MG63 (cell line): ENCODE data around the gene CHSY1. TPM values are rescaled to one million over a fixed set of nuclear protein-coding genes. Genes with fewer than 3 reads are reported as not detected.
A peak's percentile ranks its signal among the peaks of the same experiment; 100 is the strongest.

Experiments
- DNase-seq: peaks from one replicate; pipeline ENCODE4 v3.0.0-alpha.2; 2020
- H3K27me3 ChIP-seq: fragments of 250-450 bp; sonication (Bioruptor Pico); 2 replicates; pipeline ENCODE4 v1.5.1; 2020; ENCODE audit warnings: mild to moderate bottlenecking, moderate library complexity
- H3K36me3 ChIP-seq: fragments of 250-450 bp; sonication (Bioruptor Pico); 2 replicates; pipeline ENCODE4 v1.5.1; 2020; ENCODE audit warnings: mild to moderate bottlenecking, moderate library complexity
- H3K4me3 ChIP-seq: fragments of 250-450 bp; sonication (Bioruptor Pico); 2 replicates; pipeline ENCODE4 v1.5.1; 2020; ENCODE audit warnings: mild to moderate bottlenecking, moderate library complexity
- H3K9me3 ChIP-seq: fragments of 250-450 bp; sonication (Bioruptor Pico); 2 replicates; pipeline ENCODE4 v1.5.1; 2020; ENCODE audit warnings: mild to moderate bottlenecking, moderate library complexity
- total RNA-seq: library from RNA; depleted of rRNA; stranded (reverse); fragments of >200 nt; shearing (Covaris generic); gene quantifications from 2 replicates; pipeline ENCODE4 v1.2.3, GENCODE V29; 2014; ENCODE audit warnings: low replicate concordance

Gene CHSY1
- total RNA-seq, 1 experiment from 2014 or later, result 11.0 TPM

DNA sequence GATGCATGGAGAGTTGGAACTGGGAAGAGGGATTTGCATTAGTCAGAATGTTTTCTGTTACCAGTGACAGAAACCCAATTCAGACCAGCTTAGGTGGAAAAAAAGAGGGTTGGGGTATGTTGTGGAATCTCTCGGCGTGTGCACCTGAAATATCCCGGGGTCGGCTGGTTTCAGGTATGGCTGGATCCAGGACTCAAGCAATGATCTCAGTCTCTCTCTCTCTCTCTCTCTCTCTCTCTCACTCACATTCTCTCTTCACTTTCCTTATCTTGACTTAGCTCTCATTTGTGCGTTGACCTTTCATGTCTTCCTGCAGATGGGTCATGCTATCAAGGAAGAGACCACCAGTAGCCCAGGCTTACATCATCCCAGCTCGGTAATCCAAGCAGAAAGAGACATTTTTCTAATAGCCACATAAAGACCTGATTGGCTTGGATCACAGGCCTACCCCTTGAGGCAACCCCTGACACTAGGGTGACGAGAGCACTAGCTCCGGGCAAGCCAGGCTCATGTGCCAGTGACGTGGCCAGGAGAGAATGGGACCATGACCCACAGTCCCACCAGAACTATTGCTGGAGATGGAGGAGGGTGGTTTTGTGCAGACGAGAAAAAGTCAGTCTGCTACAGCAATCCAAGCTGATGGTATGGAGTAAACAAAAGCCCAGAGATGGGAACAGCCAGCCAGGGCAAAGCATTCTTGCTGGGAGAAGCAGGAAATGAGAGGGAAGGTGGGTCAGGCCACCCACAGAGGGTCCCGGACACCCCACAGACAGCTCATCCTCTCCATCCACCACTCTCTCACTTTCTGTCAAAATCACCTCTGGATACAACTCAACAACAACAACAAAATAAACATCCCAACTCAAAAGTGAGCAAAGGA is 91.7 kb downstream of the CHSY1 start:
- no peak overlapping the region for H3K4me3 ChIP-seq
- H3K36me3 ChIP-seq, result no peaks in the 10 kb centered on the region
- peaks cover 10% of the 10 kb centered on the region for H3K9me3 ChIP-seq
- no peaks in the 10 kb centered on the region for H3K27me3 ChIP-seq
- no peak for DNase-seq

DNA sequence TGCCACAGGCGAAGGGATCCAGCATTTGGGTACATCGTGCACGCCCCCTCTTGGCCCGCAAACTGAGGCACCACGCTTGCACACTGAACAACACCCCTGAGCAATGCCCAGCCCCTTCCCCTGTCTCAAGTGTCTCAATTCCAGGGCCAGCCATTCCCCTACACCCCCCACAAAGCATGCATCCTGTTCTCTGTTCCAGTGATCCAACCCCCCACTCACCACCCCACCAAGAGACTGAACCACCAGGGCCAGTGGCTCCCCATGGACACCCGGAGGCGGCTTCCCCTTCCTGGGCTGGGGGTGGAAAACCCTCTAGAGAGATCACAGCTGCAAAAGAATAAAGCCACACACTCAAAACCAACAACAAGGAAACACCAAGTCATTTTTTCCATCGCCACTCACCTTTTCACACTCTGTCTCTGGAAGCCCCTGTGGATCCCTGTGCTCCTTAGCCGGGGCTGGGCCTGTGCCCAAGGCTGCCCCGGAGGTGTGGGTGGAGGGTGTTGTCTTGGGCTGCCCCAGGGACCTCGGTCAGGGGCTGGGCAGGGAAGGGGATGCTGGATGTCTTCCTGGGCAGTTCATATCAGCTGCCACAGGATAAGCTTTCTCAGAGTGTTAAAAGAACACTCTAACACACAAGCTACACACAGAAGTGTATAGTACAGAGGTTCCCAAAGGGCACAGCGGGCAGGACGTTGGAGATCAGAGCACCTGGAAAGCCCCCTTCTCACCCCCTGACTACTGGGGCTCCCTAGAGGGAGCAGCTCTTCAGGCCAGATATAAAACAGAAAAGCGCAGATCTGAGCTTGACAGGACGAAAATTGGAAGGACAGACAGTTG is 92.5 kb downstream of the CHSY1 start:
- Histone ChIP-seq H3K4me3 (no peak overlapping the region), H3K36me3 (no peaks in the 10 kb centered on the region), H3K27me3 (no peaks in the 10 kb centered on the region), H3K9me3 (peaks cover 3% of the 10 kb centered on the region)
- no peak for DNase-seq

DNA sequence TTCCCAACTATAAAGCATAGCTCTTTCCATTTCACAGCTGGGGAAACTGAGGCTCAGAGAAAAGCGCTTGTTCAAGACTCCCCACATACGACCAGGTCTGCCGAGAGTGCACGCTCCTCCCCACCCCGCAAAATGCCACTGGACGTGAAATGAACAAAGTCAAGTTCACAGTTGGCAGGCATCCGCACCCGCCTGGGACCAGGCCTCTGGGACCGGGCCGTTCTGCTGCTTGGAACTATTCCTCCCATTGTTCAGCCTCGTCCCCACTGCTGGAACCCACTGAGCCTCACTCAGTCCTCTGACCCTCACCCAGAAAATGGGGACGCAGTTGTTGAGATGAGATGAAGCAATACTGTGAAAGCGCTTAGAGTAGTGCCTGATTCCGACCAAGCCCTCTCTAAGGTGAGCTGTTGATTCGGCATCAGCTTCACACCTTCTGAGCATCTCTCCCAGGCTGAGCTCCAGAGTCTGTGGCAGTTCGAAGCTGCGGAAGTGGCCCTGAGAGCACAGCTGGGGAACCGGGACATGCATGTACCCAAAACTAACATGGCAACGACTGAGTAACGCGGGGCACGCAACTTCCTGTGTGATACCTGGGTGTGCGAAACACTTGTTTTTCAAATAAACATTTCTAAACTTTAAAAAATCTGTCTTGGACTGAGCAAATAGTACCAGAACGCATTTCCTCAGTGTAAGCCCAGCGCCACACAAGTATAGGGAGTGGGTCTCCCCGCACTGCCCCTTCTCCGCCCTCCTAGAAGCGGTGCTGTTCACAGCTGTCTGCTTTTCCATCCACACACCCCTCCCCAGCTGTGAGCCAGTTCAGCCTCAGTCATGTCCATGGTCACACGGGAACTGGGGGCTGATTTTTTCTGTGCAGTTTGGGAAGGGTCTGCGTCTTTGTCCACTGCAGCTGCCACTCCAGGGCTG is 93.4 kb downstream of the CHSY1 start:
- Histone ChIP-seq H3K27me3 (no peaks in the 10 kb centered on the region), H3K9me3 (no peaks in the 10 kb centered on the region), H3K4me3 (no peak overlapping the region), H3K36me3 (no peaks in the 10 kb centered on the region)
- DNase-seq, result no peak

DNA sequence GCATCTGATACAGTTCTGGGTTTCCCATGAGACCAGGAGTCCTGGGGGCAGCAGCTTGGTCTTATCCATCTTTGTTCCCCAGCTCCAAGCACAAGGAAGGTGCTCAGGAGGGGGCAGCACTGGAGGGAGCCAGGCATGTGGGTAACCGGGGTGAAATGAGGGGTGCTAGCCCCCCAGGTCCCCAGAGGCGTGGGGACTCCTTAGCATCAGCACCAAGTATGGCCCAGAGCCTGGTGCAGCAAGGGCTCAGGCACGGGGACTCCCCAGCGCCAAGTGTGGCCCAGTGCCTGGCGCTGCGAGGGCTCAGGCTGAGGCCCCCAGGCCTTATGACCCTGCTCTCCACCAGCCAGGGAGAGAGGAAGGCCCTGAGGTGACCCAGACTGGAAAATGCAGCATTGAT is 94.1 kb downstream of the CHSY1 start:
- Histone ChIP-seq H3K27me3 (no peaks in the 10 kb centered on the region), H3K9me3 (no peaks in the 10 kb centered on the region), H3K4me3 (no peak overlapping the region), H3K36me3 (no peaks in the 10 kb centered on the region)
- DNase-seq, result no peak

DNA sequence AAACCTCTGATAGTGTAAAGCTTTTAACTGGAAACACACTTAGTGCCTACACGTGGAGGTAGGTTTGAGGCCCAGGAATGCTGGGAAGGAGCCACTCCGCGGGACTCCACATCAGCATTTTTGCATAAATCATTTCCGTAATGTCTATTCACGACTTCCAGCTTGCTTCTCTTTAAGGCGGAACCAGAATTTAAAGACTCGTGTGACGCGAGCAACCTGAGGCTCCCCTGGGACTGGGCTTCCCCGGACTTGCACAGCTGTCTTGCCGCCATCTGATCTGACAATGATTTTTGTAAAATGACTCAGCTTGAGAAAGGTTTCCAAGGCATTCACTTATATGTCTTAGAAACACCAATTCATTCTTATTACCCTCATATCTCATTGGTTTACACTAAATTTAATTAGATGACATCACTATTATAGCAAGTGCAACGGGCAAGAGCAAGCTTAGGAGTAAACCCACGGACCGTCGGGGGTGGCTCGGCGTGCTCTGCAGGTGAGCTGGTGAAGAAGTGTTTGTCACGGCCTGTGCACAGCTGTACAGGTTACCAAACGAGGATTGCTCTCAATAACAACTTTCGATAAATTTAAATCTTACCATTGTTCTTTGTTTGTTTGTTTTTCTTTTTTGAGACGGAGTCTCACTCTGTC is 95.2 kb downstream of the CHSY1 start:
- no peak for DNase-seq
- H3K9me3 ChIP-seq, result no peaks in the 10 kb centered on the region
- no peaks in the 10 kb centered on the region for H3K27me3 ChIP-seq
- H3K36me3 ChIP-seq, result no peaks in the 10 kb centered on the region
- H3K4me3 ChIP-seq, result no peak overlapping the region

DNA sequence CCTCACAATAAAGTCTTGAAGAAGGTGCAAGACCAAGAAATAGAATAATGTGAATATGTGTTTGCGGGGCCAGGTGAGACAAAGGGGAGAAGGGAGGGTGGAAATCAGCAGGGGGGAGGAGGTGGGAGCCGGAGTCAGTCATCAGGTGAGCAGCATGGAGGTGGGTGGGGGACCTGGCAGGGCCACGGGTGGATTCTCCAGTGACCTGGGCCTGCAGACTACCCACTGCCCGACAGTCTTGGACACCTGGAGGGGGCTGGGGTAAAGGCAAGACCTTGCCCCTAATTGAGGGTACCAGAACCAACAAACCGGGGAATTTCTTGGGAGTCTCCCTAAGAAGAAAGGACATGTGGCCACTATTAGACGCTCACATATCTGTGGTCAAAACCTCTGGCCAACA is 95.8 kb downstream of the CHSY1 start:
- no peak for DNase-seq
- no peak overlapping the region for H3K4me3 ChIP-seq
- H3K36me3 ChIP-seq, result no peaks in the 10 kb centered on the region
- no peaks in the 10 kb centered on the region for H3K27me3 ChIP-seq
- H3K9me3 ChIP-seq, result no peaks in the 10 kb centered on the region

DNA sequence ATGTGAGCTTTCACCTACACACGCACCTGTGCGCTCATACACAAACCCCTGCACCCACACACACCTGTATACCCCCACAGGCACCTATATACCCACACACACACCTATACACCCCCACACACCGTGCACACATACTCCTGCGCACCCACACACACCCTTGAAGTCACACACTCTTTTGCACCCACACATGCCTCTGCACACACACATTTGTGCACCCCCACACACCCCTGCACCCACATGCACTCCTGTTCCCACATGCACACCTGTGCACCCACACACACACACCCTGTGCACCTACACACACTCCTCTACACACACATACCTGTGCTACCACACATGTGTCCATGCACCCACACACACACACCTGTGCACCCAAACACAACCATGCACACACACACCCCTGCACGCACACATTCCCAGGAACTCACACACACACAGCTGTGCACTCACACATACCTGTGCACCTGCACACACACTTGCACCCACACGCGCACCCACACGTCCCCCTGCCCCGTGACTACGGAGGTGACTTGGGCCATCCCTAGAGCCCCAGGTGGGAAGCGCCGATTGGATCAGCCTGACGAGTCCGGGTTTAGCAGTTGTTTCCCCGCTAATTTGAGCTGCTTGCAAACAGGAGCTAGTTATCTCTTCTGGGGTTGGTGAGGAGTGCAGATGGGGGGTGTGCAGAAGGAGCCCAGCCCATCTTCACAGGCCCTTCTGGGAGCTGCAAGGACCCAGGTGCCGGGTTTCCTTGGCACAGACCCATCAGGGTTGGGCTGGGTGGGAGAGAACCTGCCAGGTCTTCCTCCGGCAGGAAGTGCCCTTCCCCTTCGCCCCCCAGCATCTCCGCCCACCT is 97.8 kb downstream of the CHSY1 start:
- no peaks in the 10 kb centered on the region for H3K27me3 ChIP-seq
- no peaks in the 10 kb centered on the region for H3K9me3 ChIP-seq
- no peak for DNase-seq
- no peak overlapping the region for H3K4me3 ChIP-seq
- no peaks in the 10 kb centered on the region for H3K36me3 ChIP-seq

DNA sequence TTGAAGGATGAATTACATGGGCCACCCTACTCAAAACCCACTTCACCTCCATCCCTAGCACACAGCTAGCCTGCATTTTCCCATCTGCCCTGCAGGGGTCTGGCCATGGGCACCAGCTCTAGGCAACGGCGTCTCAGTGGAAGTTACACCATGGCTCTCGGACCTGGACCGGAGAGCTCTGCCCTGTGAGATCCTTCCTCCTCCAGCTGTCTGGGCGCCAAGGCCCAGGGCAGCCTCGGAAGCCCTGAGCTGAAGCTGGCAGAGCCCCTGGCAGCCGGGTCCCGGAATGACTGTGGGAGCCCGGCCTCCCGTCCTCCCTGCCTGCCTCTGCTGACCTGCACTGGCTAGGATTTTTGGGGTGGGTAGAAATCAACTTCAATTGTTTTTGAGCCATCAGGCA is 98.9 kb downstream of the CHSY1 start:
- Histone ChIP-seq H3K9me3 (no peaks in the 10 kb centered on the region), H3K27me3 (no peaks in the 10 kb centered on the region), H3K36me3 (no peaks in the 10 kb centered on the region), H3K4me3 (no peak overlapping the region)
- peak; percentile 38 for DNase-seq

DNA sequence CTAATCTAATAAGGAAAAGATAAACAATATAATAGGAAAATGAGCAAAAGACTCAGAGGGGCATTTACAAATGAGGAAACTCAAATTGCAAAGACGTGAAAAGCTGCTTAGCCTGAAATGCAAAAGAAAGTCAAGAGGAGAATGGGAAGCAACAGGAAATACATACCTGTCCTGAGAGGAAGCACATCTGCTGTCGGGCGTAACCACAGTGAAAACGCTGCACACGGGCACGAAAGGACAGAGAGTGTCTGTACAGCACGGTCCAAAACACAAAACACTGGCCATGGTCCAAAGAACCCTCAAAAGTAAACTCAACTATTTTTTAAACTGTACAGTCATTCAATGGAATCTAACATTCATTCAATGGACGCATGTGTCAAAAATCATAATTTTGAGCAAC is 100.6 kb downstream of the CHSY1 start:
- no peak for DNase-seq
- Histone ChIP-seq H3K9me3 (no peaks in the 10 kb centered on the region), H3K4me3 (no peak overlapping the region), H3K27me3 (no peaks in the 10 kb centered on the region), H3K36me3 (no peaks in the 10 kb centered on the region)

DNA sequence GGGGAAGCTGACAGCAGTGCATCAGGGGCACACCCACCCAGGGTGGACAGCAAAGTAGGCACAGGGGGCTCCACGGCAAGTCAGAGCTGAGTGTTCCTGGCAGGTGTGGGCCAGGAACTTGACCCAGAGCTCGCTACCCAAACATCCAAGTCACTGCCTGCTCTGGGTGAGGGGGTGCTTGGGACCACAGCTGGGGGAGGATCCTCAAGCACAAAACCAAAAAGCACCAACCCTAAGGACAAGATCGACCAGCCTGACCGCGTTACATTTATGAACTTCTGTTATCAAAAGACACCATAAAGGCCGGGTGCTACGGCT is 101.2 kb downstream of the CHSY1 start:
- no peaks in the 10 kb centered on the region for H3K9me3 ChIP-seq
- H3K27me3 ChIP-seq, result no peaks in the 10 kb centered on the region
- DNase-seq, result no peak
- no peaks in the 10 kb centered on the region for H3K36me3 ChIP-seq
- H3K4me3 ChIP-seq, result no peak overlapping the region

DNA sequence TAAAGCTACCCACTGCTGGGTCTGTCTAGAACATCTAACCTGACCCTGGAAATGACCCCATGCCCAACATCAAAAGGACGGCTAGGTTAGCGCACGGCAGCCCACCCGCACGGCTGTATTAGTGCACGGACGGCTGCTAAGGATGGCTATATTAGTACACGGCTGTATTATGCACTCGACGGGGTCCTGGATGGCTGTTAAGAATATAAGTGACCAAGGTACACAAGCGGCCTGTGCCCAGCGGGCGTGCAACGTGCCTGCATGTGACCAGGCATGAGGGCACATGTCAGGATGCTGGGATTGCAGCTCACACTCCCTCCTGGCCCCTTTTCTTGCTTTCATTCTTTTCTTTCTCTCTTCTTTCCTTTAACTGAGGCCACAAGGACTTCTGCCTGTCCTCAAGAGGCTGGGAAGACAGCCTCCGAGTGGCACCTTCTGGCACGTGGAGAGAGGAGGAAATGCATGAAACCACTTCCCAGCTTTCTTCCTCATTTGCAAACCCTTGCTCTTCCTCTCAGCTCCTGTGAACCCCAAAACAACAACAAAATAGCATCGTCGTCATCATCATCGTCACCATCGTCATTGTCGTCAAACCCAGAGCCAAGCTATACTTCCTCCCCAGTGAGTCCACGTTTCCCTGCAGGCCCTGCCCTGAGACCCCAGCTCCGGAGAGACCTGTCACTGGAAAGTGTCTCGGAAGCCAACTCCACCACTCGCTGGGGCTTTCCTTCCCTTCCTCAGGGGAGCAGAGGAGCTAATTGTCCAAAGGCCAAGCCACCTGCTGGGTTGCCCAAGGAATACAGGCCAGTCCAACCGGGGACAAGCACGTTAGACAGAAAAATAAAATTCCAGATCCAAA is 101.8 kb downstream of the CHSY1 start:
- no peak for DNase-seq
- H3K4me3 ChIP-seq, result no peak overlapping the region
- H3K9me3 ChIP-seq, result no peaks in the 10 kb centered on the region
- no peaks in the 10 kb centered on the region for H3K36me3 ChIP-seq
- no peaks in the 10 kb centered on the region for H3K27me3 ChIP-seq

DNA sequence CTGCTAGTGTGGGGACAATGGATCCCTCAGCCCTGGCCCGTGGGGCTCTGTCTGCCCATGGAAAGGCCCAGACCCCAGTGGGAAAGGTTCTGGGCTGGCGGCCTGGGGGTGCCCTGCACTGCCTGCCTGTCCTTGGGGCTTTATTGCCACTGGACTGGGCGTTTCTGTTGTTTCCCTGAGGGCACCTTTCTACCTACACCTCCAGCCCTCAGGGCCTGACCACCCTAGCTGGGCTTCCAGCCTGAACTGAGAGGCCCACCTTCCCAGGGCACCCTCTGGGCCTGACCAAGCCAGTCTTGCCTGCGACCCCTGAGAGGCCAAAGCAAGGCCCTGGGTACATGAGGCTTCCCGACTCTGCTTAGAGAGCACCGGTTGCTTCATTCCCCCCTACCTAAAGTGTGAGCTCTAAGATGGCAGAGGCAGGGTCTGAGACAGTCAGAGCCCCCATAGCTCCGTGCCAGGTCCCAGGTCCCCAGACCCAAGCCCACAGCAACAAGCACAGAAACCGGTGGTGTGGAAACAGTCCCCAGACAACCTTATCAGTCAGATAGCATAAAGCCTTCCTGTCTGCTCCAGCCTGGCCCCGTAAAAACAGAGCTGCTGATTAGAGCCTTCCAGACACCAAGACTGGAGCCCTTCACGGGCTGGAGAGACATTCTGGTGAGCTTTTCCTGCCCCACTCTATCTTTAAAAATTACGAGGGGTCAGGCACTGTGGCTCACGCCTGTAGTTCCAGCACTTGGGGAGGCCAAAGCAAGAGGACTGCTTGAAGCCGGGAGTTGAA is 102.8 kb downstream of the CHSY1 start:
- Histone ChIP-seq H3K9me3 (no peaks in the 10 kb centered on the region), H3K4me3 (no peak overlapping the region), H3K27me3 (no peaks in the 10 kb centered on the region), H3K36me3 (no peaks in the 10 kb centered on the region)
- DNase-seq, result no peak

DNA sequence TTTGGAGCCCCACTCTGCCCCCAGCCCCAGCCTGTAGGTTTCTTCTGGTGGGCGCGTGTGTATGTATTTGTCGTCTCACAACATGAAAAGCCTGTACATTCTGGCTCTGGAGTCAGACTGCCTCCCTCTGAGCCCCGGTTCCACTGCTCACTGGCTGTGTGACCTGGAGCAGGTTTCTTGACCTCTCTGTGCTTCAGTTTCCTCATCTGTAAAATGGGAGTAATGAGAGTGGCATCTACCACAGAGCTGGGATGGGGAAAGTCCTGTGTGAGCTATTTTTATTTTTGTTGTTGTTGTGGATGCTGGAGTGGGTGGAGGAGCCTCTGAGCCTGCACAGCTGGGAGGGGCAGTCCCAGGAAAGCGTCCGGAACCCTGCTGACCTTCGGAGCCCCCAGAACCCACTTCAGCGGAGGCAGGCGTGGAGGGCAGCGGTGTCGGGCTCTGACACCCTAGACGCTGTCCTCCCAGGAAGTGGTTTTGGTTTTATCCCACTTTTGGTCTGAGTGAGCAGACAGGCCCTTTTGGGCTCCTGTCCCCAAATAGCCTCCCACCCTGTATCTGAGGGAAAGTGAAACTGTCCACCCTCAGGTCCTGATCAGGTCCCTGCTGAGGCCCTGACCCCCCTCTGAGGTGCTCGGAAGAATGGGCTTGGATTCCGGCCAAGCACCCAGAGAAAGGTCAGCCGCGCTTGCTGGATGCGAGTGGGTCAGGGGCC is 103.5 kb downstream of the CHSY1 start:
- Histone ChIP-seq H3K27me3 (no peaks in the 10 kb centered on the region), H3K36me3 (no peaks in the 10 kb centered on the region), H3K4me3 (no peak overlapping the region), H3K9me3 (no peaks in the 10 kb centered on the region)
- no peak for DNase-seq

DNA sequence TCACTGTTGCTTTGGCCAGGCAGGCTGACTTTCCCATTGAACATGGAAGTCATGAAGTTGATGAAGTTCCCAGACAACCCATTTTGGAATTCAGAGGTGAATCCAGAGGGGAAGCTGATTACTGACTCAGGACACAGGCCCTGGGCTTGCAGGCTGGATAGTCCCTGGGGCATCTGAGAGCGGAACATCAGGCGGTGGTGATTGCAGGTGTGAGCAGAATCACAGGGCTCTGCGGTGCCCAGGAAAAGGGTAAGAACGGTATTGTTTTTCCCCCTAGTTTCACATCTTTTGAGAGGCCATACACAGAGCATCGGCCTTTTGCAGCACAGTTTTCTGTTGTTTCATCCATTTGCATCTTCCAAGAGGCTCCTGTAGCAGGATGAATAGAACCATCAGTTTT is 104.7 kb downstream of the CHSY1 start:
- no peaks in the 10 kb centered on the region for H3K9me3 ChIP-seq
- H3K36me3 ChIP-seq, result no peaks in the 10 kb centered on the region
- H3K27me3 ChIP-seq, result no peaks in the 10 kb centered on the region
- DNase-seq, result no peak
- no peak overlapping the region for H3K4me3 ChIP-seq
